ENCODE results near the gene LTBP2. TPM values are rescaled to one million over a fixed set of nuclear protein-coding genes. Genes with fewer than 3 reads are reported as not detected.

LTBP2 gene
- total RNA-seq, 1 donor, result 210 TPM

DNA sequence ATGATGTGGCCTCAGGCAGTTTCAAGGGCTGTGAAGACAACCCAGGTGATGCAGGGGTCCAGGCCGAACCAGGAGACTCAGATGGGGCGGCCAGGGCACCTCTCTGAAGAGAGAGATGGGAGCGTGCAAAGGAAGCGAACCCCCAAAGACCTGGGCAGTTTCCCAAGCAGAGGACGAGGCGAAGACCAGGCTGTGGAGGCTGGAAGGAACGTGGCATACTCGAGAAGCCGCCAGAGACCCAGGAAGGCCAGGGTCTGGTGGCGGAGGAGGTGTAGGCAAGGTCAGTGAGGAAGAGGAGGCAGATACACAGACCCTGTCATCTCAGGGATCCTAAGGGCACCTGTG is 24.7 kb downstream of the LTBP2 start:
- DNase-seq (ENCODE audit: low read depth), result no peak
- no peak for TF ChIP-seq CTCF (IDR thresholded peaks at IDR 0.05; ENCODE audit: insufficient read depth, low read depth, low read length)
- H3K4me3 ChIP-seq (ENCODE audit: low read depth, low read length), result no peak overlapping the region

DNA sequence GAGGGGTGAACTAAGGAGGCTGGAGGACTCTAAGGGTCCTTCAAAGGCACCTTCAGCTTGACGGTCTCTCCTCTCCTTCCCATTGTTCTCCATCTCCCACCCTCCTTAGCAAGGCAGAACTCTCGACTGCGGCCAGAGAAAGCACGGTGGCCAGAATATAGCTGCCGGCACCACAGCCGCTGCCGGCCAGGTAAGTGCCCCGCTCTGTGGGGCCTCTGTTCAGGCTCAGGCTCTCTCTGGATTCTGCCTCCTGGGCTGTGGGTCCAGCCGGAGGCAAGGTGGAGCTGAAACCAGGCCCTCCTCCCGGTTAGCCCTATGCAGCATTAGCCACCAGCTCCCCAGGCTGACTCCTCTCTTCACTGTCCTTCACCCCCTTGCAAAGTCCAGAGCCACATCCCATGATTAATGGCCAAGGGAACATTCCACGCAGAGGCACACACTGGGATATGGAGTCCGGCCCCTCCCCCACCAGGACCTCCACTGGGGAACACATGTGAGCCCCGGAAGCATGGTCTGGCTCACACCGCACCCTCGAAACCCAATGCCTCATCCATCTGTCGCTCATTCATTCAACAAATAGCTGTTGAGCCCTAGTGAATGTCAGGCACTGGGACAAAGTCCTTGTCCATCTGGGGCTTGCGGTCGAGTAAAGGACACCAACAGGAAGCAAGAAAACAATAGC is 25.2 kb downstream of the LTBP2 start:
- TF ChIP-seq CTCF (IDR thresholded peaks at IDR 0.05; ENCODE audit: insufficient read depth, low read depth, low read length), result no peak
- DNase-seq (ENCODE audit: low read depth), result no peak
- H3K4me3 ChIP-seq (ENCODE audit: low read depth, low read length), result no peak overlapping the region

DNA sequence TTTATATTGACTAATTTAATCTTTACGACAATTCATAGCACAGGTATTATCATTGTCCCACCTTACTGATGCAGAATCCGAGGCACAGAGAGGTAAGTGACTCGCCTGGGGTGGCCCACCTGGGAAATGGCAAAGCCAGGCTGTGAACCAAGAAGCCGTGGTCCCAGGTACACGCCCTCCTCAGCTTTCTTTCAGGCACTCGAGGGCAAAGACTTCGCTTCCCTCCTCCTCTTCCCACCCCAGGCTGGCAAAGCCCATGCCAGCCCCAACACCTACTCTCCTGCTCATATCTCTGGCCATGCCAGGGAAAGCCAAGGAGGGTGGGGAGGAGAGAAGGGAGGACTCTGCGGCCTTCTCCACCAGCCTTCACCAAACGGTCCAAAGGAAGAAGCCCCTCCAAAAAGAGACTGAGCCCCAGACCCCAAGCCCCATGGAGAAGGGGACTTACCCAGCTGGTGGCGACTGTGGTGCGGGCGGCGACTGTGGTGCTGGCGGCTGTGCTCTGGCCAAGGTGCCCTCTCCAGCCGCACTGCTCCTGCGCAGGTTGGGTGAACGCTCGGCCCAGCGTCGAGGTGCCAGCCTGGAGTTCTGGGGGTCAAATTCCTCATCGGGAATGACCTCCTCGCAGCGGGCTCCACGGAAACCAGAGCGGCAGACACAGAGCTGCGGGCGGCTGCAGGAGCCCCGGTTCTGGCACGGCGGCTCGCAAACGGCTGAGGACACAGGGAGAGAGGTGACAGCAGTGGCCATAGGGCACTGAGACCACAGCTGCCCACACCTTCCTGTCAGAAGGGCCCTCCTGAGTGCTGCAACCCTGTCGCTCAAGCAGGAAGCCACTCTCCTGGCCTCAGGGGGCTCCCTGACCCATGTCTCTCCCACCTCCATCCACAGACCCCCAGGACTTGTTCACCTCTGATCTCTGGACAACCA is 26.4 kb downstream of the LTBP2 start:
- H3K4me3 ChIP-seq (ENCODE audit: low read depth, low read length), result no peak overlapping the region
- no peak for DNase-seq (ENCODE audit: low read depth)
- no peak for TF ChIP-seq CTCF (IDR thresholded peaks at IDR 0.05; ENCODE audit: insufficient read depth, low read depth, low read length)

DNA sequence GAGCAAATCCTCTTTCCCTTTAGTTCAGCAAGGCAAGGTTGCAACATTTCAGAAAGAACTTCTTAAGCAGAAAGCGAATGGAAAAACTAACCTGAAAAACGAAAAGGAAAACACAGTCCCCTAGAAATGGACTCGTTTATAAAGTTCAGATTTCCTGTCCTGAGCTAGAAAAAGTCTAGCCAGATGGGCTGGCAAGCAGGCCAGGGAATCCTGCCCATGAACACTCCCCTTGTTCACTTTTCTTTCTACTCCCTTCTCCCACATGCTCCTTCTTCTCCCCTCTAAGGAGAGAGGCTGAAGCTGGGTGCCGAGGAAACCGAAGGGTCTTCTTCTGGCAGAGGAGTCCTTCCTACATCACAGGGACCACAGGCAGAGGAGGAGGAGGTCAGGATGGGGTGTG is 27.1 kb downstream of the LTBP2 start:
- TF ChIP-seq CTCF (IDR thresholded peaks at IDR 0.05; ENCODE audit: insufficient read depth, low read depth, low read length), result no peak
- no peak overlapping the region for H3K4me3 ChIP-seq (ENCODE audit: low read depth, low read length)
- no peak for DNase-seq (ENCODE audit: low read depth)

DNA sequence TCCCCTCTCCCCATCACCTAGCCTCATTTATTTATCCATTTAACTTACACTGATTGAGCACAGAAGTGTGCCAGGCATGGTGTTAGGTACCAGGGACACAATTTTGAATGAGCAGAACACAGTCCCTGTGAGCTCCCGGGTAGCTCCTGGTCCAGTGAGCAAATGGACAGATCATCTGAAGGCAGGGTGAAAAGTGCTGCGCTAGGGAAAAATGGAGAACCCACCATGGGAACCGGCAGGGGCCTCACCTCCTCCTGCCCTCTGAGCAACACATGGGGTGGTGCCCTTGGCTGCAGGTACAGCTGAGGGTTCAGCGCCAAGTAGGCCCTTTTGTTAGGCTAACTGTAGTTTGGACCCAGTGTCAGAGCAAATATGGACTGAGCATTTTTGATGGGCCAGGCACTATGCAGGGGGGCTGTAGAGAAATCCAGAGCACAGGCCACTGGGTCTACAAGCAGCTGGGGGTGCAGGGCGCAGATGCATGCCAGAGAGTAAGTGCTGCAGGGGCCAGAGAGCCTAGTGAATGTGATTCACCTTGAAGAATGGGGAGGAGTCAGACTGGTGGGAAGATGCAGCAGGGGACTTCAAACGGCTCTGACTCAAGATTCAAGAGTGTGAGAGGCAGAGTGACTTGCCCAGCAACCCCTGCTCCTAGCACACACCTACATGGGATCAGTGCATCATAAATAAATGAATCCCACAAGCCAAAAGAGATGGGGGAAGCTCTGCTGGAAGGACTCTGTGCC is 28.2 kb downstream of the LTBP2 start:
- H3K4me3 ChIP-seq (ENCODE audit: low read depth, low read length), result no peak overlapping the region
- no peak for TF ChIP-seq CTCF (IDR thresholded peaks at IDR 0.05; ENCODE audit: insufficient read depth, low read depth, low read length)
- DNase-seq (ENCODE audit: low read depth), result peak; percentile 54

- no peak overlapping the region for H3K4me3 ChIP-seq (ENCODE audit: low read depth, low read length)
- TF ChIP-seq CTCF (IDR thresholded peaks at IDR 0.05; ENCODE audit: insufficient read depth, low read depth, low read length), result no peak
- DNase-seq (ENCODE audit: low read depth), result peak; percentile 81
These were observed 29.0 kb downstream of the LTBP2 start for GRCh38 chr14:74582910-74583581.
